DOHH2 (cell line): ENCODE results near the gene LRR1.

ENCODE experiments used
- EZH2phosphoT487 ChIP-seq: fragments of 200-600 bp; sonication (generic); IDR thresholded peaks from 2 replicates; pipeline ENCODE4 v1.6.1; 2017; ENCODE audit warnings: borderline replicate concordance, mild to moderate bottlenecking, antibody characterized with exemption, low read length, moderate library complexity, mixed read lengths
- TF ChIP-seq, protein P1 (sequence below): fragments of 200-600 bp; sonication (generic); IDR thresholded peaks from one replicate; pipeline ENCODE4 v1.5.1; 2014; ENCODE audit warnings: antibody characterized with exemption, mild to moderate bottlenecking, low read depth, low read length; ENCODE audit not compliant: poor library complexity, severe bottlenecking

DNA sequence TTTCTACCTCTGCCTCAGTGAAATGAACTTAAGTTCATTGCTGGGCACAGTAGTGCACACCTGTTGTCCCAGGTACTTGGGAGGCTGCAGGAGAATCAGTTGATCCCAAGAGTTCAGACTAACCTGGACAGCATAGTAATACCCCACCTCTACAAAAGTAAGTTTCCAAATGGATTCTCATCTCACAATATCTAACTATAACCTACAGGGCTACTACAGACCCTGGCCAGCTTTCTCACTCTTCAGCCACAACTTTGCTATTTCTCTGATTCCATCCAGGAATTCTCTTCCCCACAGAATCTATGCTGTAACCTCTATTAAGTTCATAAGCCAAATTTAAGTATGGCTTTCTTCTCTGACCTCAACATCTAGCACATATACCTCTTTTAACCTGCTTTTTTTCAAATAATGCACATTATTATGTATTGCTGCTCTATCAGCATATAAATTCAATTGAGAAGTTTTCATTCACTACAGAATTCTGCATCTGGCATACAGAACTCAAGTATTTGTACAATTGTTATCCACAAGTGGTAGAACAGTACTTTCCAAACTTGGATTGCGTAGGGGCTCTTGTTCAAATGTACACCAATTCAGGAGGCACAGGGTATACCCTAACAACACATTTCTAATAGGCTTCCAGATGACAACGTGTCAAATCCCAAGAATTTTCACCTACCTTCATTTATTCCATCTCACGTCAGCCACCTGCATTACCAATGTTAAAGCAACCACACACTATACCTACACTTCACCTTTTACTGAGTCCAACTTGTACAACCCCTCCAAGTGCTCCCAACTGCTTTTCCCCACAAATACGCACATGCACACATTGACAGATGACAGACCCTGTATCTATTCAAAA, 16.4 kb upstream of the LRR1 start:
- TF ChIP-seq, protein P1, sequence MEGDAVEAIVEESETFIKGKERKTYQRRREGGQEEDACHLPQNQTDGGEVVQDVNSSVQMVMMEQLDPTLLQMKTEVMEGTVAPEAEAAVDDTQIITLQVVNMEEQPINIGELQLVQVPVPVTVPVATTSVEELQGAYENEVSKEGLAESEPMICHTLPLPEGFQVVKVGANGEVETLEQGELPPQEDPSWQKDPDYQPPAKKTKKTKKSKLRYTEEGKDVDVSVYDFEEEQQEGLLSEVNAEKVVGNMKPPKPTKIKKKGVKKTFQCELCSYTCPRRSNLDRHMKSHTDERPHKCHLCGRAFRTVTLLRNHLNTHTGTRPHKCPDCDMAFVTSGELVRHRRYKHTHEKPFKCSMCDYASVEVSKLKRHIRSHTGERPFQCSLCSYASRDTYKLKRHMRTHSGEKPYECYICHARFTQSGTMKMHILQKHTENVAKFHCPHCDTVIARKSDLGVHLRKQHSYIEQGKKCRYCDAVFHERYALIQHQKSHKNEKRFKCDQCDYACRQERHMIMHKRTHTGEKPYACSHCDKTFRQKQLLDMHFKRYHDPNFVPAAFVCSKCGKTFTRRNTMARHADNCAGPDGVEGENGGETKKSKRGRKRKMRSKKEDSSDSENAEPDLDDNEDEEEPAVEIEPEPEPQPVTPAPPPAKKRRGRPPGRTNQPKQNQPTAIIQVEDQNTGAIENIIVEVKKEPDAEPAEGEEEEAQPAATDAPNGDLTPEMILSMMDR: no peak
- no peak for TF ChIP-seq EZH2phosphoT487
